MCF 10A (cell line): ENCODE measurements around the gene TCERG1L. TPM values are rescaled to one million over a fixed set of nuclear protein-coding genes. Genes with fewer than 3 reads are reported as not detected.

ENCODE experiments used
- BruUV-seq: library from RNA; stranded (reverse); fragments of 400-500 nt; replicated peaks from 2 replicates; lab custom pipeline; 2021; lab: Mats Ljungman, UMichigan
- CTCF ChIA-PET: fragments of 300-600 bp; sonication (Branson Sonifier 250); formaldehyde crosslinking; extraction: SDS; loops from one replicate; lab custom pipeline; 2021; ENCODE audit warnings: antibody characterized with exemption, inconsistent platforms; lab: Yijun Ruan, JAX
- POLR2A ChIA-PET: fragments of 300-600, 350-650 bp; sonication (Branson Sonifier 250); formaldehyde crosslinking; extraction: SDS; loops from one replicate; lab custom pipeline; 2020; ENCODE audit warnings: antibody characterized with exemption, inconsistent platforms; lab: Yijun Ruan, JAX
- DNase-seq: peaks from one replicate; pipeline ENCODE4 v3.0.0-alpha.2; 2018; ENCODE audit not compliant: unreplicated experiment
- H3K27ac Mint-ChIP-seq: one replicate; pipeline ENCODE4 v1.8.0; 2022; ENCODE audit warnings: mild to moderate bottlenecking, low read depth, mixed read lengths; ENCODE audit not compliant: unreplicated experiment
- H3K27me3 Mint-ChIP-seq: one replicate; pipeline ENCODE4 v1.8.0; 2022; ENCODE audit warnings: mixed read lengths; ENCODE audit not compliant: insufficient read depth, unreplicated experiment
- H3K36me3 Mint-ChIP-seq: one replicate; pipeline ENCODE4 v1.8.0; 2022; ENCODE audit warnings: mild to moderate bottlenecking, moderate library complexity, mixed read lengths; ENCODE audit not compliant: insufficient read depth, unreplicated experiment
- H3K4me1 Mint-ChIP-seq: one replicate; pipeline ENCODE4 v1.8.0; 2022; ENCODE audit warnings: mixed read lengths; ENCODE audit not compliant: insufficient read depth, unreplicated experiment
- H3K4me3 Mint-ChIP-seq: one replicate; pipeline ENCODE4 v1.8.0; 2022; ENCODE audit warnings: mild to moderate bottlenecking, moderate library complexity, mixed read lengths; ENCODE audit not compliant: unreplicated experiment
- H3K9me3 Mint-ChIP-seq: one replicate; pipeline ENCODE4 v1.8.0; 2022; ENCODE audit warnings: mixed read lengths; ENCODE audit not compliant: unreplicated experiment
- CTCF ChIP-seq: fragments of 200-600 bp; IDR thresholded peaks from one replicate; pipeline ENCODE4 v1.8.0; 2022; ENCODE audit warnings: antibody characterized with exemption, mild to moderate bottlenecking; ENCODE audit not compliant: unreplicated experiment
- intact Hi-C: fragments of 100-400 bp; cut with micrococcal nuclease; formaldehyde crosslinking; loops from 2 replicates; pipeline ENCODE4 v1.14.1; 2022
- total RNA-seq: library from RNA; stranded (reverse); gene quantifications from 2 replicates; pipeline ENCODE4 v1.2.3, GENCODE V29; 2022

The TCERG1L gene
- total RNA-seq, 1 experiment from 2014 or later = not detected

GRCh38 chr10:131180740-131181415, 130.6 kb downstream of the TCERG1L start:
- peaks cover 23% of the 10 kb centered on the region for H3K9me3 Mint-ChIP-seq

GRCh38 chr10:131180086-131180485, 131.4 kb downstream of the TCERG1L start:
- H3K27me3 Mint-ChIP-seq = no peaks in the 10 kb centered on the region
- no peak for TF ChIP-seq CTCF
- no peaks in the 10 kb centered on the region for H3K4me1 Mint-ChIP-seq
- no peak overlapping the region for H3K27ac Mint-ChIP-seq
- no peaks in the 10 kb centered on the region for H3K36me3 Mint-ChIP-seq
- ChIA-PET POLR2A (no interaction called here), CTCF (no interaction called here)
- H3K4me3 Mint-ChIP-seq = no peak overlapping the region
- BruUV-seq = no TSS peak
- no peak for DNase-seq
- H3K9me3 Mint-ChIP-seq = peaks cover 20% of the 10 kb centered on the region
- intact Hi-C loops = no loop called here

More at GRCh38 chr10:131180740-131181415, 130.6 kb downstream of the TCERG1L start:
- TF ChIP-seq CTCF = no peak
- CTCF ChIA-PET = no interaction called here
- Mint-ChIP-seq H3K4me3 (no peak overlapping the region), H3K4me1 (no peaks in the 10 kb centered on the region), H3K27me3 (no peaks in the 10 kb centered on the region), H3K27ac (no peak overlapping the region), H3K36me3 (no peaks in the 10 kb centered on the region)
- BruUV-seq = no TSS peak
- DNase-seq = no peak
- intact Hi-C loops = no loop called here
- POLR2A ChIA-PET = no interaction called here

- no TSS peak for BruUV-seq
- no peak for DNase-seq
- Mint-ChIP-seq H3K9me3 (peaks cover 20% of the 10 kb centered on the region), H3K4me1 (no peaks in the 10 kb centered on the region), H3K4me3 (no peak overlapping the region), H3K27me3 (no peaks in the 10 kb centered on the region), H3K36me3 (no peaks in the 10 kb centered on the region), H3K27ac (no peak overlapping the region)
- no peak for TF ChIP-seq CTCF
- ChIA-PET CTCF (interaction anchor here (0.7 kb wide), 1 partner anchor 632 kb away, joined by 3 read pairs; no protein-coding TSS in a partner anchor), POLR2A (no interaction called here)
- intact Hi-C loops = no loop called here
Observed at GRCh38 chr10:131179361-131179760, 132.2 kb downstream of the TCERG1L start.

GRCh38 chr10:131178521-131179331, 132.8 kb downstream of the TCERG1L start:
- Mint-ChIP-seq H3K36me3 (no peaks in the 10 kb centered on the region), H3K9me3 (peaks cover 14% of the 10 kb centered on the region), H3K27ac (no peak overlapping the region), H3K27me3 (no peaks in the 10 kb centered on the region), H3K4me3 (no peak overlapping the region), H3K4me1 (no peaks in the 10 kb centered on the region)
- no peak for DNase-seq
- intact Hi-C loops = no loop called here
- no TSS peak for BruUV-seq
- POLR2A ChIA-PET = no interaction called here
- TF ChIP-seq CTCF = no peak
- CTCF ChIA-PET = interaction anchor here (0.7 kb wide), 1 partner anchor 632 kb away, joined by 3 read pairs; no protein-coding TSS in a partner anchor
